Colonic mucosa (tissue), 4 donors: ENCODE measurements around the gene SLC15A3. TPM values are rescaled to one million over a fixed set of nuclear protein-coding genes. Genes with fewer than 3 reads are reported as not detected.

Source experiments
- DNase-seq: peaks from one replicate; pipeline ENCODE4 v3.0.0-alpha.2; 2020
- H3K27ac ChIP-seq: fragments of 200-600 bp; one replicate; pipeline ENCODE4 v1.8.0; 2021
- H3K27me3 ChIP-seq: fragments of 200-600 bp; one replicate; pipeline ENCODE4 v1.8.0; 2021
- H3K36me3 ChIP-seq: fragments of 200-600 bp; one replicate; pipeline ENCODE4 v1.8.0; 2021
- H3K4me1 ChIP-seq: fragments of 200-600 bp; one replicate; pipeline ENCODE4 v1.8.0; 2021; ENCODE audit warnings: mild to moderate bottlenecking
- H3K4me3 ChIP-seq: fragments of 200-600 bp; one replicate; pipeline ENCODE4 v1.8.0; 2021
- H3K9ac ChIP-seq, 2 donors: one replicate each; pipeline ENCODE4 v1.7.0; 2013; ENCODE audit warnings: control low read depth in 2 of 2, low read depth in 2 of 2, low read length in 2 of 2
- H3K9me3 ChIP-seq: fragments of 200-600 bp; one replicate; pipeline ENCODE4 v1.8.0; 2021
- intact Hi-C: fragments of 100-400 bp; cut with DNase I; formaldehyde crosslinking; loops from one replicate; pipeline ENCODE4 v1.14.1; 2022
- total RNA-seq, 2 donors: library from RNA; stranded (reverse); fragmentation: NEBNext Ultra II Directional in 1 of 2; extraction: Animal tissue kit (Norgen Biotek cat#: 25700) in 1 of 2; gene quantifications; one replicate each; pipeline ENCODE4 v1.2.1, GENCODE V29; 2021
- TF ChIP-seq, protein P1 (sequence below): fragments of 200-600 bp; IDR thresholded peaks from one replicate; pipeline ENCODE4 v1.8.0; 2022; ENCODE audit warnings: antibody characterized with exemption, mild to moderate bottlenecking
- donor health status: healthy.
- donor health status: DM: no; HTN: no; CAD: no.
- donor health status: DM: no; HTN: no; CAD: no.

The SLC15A3 gene
- total RNA-seq: 10 to 100 TPM in 1 of 2 donors, 1 to 10 TPM in 1; 6.6 to 14.4 TPM

DNA sequence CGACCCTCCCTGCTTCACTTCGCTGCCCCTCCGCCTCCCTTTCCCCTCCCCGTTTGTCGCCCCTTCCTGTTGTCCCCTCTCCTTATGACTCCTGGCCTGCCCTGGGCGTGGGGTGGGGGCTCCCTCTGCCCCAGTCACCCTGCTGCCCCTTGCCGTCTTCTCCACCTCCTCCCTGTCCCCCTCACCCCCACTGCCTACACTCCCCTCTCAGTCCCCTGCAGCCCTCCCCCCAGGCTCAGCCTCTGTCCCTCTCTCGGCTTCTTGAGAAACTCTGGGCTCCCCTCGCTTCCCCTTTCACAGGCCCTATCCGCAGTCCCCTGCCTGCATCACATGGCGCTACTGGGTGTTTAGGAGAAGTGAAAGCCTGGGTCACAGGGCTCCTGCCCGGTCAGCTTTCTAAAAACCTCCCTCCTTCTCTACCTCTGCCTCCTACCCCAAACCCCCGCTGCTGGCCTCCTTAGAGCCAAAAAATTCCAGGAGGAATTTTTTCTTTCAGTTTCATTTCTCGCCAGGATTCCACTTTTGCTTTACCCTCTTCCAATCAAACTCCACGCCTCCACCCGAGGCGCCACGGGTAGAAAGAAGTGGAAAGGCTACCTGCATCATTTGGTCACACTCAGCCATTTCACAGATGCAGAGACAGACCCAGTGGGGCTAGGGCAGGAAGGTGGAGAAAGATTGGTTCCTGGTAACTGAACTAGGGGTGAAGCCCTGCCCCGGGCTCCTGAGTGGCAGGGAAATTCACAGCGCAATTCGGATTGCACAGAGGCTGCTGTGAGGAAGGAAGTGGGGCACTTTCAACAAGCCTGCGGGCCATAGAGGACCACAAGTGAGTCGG is at the start of gene SLC15A3:
TSS of gene SLC15A3 (minus strand) at position 273 of the 838 bp plus-strand sequence. CDS start 625 bp downstream, outside the sequence.
- Histone ChIP-seq H3K27ac (peak within 1 kb of the TSS; percentile 76), H3K4me1 (no peaks in the 10 kb centered on the region), H3K9ac (peak within 1 kb of the TSS; percentile 70 to 87), H3K4me3 (peak within 1 kb of the TSS; percentile 36), H3K36me3 (no peaks in the 10 kb centered on the region), H3K9me3 (no peaks in the 10 kb centered on the region), H3K27me3 (no peaks in the 10 kb centered on the region)
- TF ChIP-seq, protein P1, sequence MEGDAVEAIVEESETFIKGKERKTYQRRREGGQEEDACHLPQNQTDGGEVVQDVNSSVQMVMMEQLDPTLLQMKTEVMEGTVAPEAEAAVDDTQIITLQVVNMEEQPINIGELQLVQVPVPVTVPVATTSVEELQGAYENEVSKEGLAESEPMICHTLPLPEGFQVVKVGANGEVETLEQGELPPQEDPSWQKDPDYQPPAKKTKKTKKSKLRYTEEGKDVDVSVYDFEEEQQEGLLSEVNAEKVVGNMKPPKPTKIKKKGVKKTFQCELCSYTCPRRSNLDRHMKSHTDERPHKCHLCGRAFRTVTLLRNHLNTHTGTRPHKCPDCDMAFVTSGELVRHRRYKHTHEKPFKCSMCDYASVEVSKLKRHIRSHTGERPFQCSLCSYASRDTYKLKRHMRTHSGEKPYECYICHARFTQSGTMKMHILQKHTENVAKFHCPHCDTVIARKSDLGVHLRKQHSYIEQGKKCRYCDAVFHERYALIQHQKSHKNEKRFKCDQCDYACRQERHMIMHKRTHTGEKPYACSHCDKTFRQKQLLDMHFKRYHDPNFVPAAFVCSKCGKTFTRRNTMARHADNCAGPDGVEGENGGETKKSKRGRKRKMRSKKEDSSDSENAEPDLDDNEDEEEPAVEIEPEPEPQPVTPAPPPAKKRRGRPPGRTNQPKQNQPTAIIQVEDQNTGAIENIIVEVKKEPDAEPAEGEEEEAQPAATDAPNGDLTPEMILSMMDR: no peak
- intact Hi-C loops: no loop called here
- DNase-seq: peak; percentile 47

DNA sequence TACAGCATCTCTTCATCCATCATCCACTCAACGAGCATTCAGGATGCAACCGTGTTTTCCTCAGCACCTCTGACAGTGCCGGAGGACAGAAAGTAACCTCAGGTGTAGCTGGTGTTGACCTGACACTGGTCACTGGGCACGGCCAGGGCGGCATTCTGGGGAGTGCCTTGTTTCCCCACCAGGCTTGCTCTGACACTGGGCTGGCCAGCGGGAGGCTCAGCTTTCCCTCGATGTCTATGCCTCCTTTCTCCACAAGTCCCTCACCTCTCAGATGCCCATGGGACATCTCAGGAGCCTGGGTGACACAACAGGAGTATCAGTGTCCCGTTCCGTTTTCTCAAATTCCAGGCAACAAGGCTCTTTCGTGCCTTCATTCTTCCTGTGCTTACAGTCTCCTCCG is 48.5 kb upstream of the SLC15A3 start:
- Histone ChIP-seq H3K27me3 (no peaks in the 10 kb centered on the region), H3K36me3 (no peaks in the 10 kb centered on the region), H3K27ac (no peak overlapping the region), H3K9ac (no peak overlapping the region), H3K4me3 (no peak overlapping the region), H3K4me1 (no peaks in the 10 kb centered on the region), H3K9me3 (no peaks in the 10 kb centered on the region)
- intact Hi-C loops: no loop called here
- no peak for DNase-seq
- TF ChIP-seq, protein P1: no peak

DNA sequence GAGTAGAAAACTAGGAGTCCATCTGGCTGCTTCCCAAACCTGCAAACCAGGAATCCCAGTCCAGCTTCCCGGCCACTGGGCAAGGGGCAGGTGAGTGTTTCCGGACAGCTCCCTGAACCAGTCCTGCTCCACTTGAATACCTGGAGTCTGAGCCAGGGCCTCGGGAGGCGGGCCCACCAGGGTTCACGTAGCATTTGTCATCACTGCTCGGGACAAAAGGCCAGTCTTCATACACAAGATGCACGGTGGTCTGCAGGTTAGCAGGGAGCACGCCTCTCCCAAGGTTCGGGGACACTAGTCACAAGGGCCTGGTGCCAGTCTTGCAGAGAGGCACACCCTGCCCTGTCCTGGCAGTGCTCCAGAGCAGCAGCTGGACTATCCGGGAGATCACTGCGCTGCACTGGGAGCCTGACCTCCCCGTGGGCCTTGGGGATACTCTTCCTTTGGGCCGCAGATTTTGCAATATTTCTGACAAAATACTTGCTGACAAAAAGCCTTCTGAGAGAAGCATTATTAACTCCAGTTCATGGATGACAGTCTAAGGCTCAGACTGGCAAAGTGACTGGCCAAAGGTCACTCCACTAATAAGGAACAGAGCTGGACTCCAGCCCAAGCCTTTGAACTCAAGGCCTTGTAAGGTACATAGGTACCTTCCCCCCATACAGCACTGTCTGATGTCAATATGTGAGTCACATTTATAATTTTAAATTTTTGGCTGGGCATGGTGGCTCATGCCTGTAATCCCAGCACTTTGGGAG is 44.6 kb upstream of the SLC15A3 start:
- TF ChIP-seq, protein P1: no peak
- H3K36me3 ChIP-seq: no peaks in the 10 kb centered on the region
- H3K4me1 ChIP-seq: no peaks in the 10 kb centered on the region
- peak overlapping the region in 1 of 2 donors; percentile 34 for H3K9ac ChIP-seq
- intact Hi-C loops: no loop called here
- H3K27me3 ChIP-seq: no peaks in the 10 kb centered on the region
- H3K9me3 ChIP-seq: no peaks in the 10 kb centered on the region
- DNase-seq: peak; percentile 77
- H3K4me3 ChIP-seq: no peak overlapping the region
- no peak overlapping the region for H3K27ac ChIP-seq

DNA sequence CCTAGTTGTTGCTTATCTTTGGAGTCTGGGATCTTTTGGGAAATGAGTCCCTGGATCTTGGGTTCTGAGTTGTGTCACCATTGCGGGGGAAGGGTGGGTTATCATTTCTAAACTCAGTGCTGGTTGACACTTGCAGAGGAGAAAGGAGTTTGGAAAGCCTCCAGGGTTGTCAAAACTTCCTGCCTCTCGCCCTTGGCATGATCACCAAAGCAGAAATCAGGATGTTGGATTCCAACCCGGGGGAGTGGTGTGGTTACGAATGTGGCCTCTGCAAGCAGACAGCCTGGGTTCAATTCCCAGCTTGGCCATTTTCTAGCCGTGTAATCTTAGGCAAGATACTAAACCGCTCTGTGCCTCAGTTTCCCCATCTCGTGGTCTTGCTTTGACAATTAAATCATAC is 43.8 kb upstream of the SLC15A3 start:
- no peaks in the 10 kb centered on the region for H3K36me3 ChIP-seq
- TF ChIP-seq, protein P1: no peak
- H3K9me3 ChIP-seq: no peaks in the 10 kb centered on the region
- DNase-seq: no peak
- no peak overlapping the region for H3K4me3 ChIP-seq
- H3K27ac ChIP-seq: no peak overlapping the region
- intact Hi-C loops: no loop called here
- no peaks in the 10 kb centered on the region for H3K27me3 ChIP-seq
- no peak overlapping the region for H3K9ac ChIP-seq
- H3K4me1 ChIP-seq: no peaks in the 10 kb centered on the region

DNA sequence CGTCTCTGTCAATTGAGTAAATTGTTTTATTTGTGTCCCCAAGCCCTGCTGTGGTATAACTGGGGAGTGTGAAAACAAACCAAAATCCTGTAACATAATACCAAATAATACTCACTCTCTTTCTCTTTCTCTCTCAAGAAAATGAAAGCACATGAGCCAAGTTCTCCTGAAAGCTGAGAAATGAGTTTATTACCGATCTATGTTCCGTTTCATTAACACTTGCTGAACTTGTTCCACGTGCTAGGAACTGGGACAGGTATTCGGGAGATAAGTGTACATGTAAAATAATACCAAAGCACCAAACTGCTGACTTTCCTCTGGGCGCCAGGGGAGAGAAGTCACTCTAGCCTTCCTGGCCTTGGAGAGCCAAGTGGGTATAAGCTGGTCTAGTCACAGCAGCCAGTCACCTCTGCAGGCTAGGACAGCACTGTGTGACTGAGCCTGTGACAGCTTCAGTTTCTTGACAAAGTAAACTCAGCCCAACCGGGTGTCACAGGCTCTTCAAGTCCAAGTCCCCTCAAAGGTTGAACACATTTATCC is 42.6 kb upstream of the SLC15A3 start:
- H3K4me1 ChIP-seq: no peaks in the 10 kb centered on the region
- TF ChIP-seq, protein P1: no peak
- no peak overlapping the region for H3K4me3 ChIP-seq
- no peak for DNase-seq
- H3K9ac ChIP-seq: no peak overlapping the region
- H3K36me3 ChIP-seq: no peaks in the 10 kb centered on the region
- no peak overlapping the region for H3K27ac ChIP-seq
- intact Hi-C loops: no loop called here
- no peaks in the 10 kb centered on the region for H3K27me3 ChIP-seq
- H3K9me3 ChIP-seq: no peaks in the 10 kb centered on the region
